K562 (cell line): ENCODE measurements around the gene ZNF787. TPM values are rescaled to one million over a fixed set of nuclear protein-coding genes. Genes with fewer than 3 reads are reported as not detected.

Source experiments
- ATAC-seq: fragments of 200-7000 bp; cut with Tn5 transposase; 3 replicates; pipeline ENCODE4 v1.9.1; 2020; ENCODE audit warnings: moderate library complexity
- BruUV-seq: library from RNA; stranded (reverse); fragments of 400-500 nt; replicated peaks from 2 replicates; lab custom pipeline; 2021; lab: Mats Ljungman, UMichigan
- CTCF ChIA-PET: fragments of 300-600 bp; formaldehyde crosslinking; extraction: SDS; loops from one replicate; lab custom pipeline; 2021; ENCODE audit warnings: low intra/inter-chr PET ratio; lab: Yijun Ruan, JAX
- POLR2A ChIA-PET: fragments of 300-600, 350-650 bp; sonication (Branson Sonifier 250); formaldehyde crosslinking; extraction: SDS; loops from one replicate; lab custom pipeline; 2021; ENCODE audit warnings: antibody characterized with exemption, inconsistent platforms; lab: Yijun Ruan, JAX
- DNase-seq, 4 experiments: peaks; one replicate each; pipeline versions ENCODE4 v3.0.0 to v3.0.0-alpha.2; 2011 to 2018; ENCODE audit warnings: low spot score in 3 of 4, mixed read lengths in 3 of 4; ENCODE audit errors: extremely low read depth in 1 of 4
- FAIRE-seq: peaks from 2 replicates; lab custom pipeline; 2011; peaks lifted over from hg19 to GRCh38; lab: Jason Lieb, UNC
- H2AFZ ChIP-seq: 2 replicates; pipeline ENCODE4 v1.6.0; 2011; ENCODE audit warnings: low read depth, low read length, control low read depth, inconsistent platforms
- H3K27ac ChIP-seq: fragments of 200-600 bp; 3 replicates; pipeline ENCODE4 v1.8.0; 2011; ENCODE audit warnings: low read depth, mild to moderate bottlenecking, control low read depth, inconsistent platforms, low read length, moderate library complexity, mixed read lengths; ENCODE audit errors: extremely low read depth
- H3K27me3 ChIP-seq, 2 experiments: fragments of 300-600 bp in 1 of 2; 2 replicates in 1 of 2; 3 replicates in 1 of 2; pipeline versions ENCODE4 v1.6.0 to v1.8.0; 2011; ENCODE audit warnings: inconsistent platforms in 2 of 2, low read length in 2 of 2, mild to moderate bottlenecking in 1 of 2, mixed read lengths in 1 of 2, moderate library complexity in 1 of 2; ENCODE audit not compliant: control insufficient read depth in 2 of 2, insufficient read depth in 2 of 2
- H3K36me3 ChIP-seq: fragments of 300-600 bp; 3 replicates; pipeline ENCODE4 v1.8.0; 2011; ENCODE audit warnings: mild to moderate bottlenecking, low read length, inconsistent platforms; ENCODE audit not compliant: control insufficient read depth, insufficient read depth
- H3K4me1 ChIP-seq, 2 experiments: fragments of 200-600 bp in 1 of 2; replicated peaks in 1 of 2; 2 replicates in 1 of 2; 3 replicates in 1 of 2; pipeline versions ENCODE4 v1.5.1 to v1.8.0; 2011; ENCODE audit warnings: inconsistent platforms in 2 of 2, low read length in 2 of 2, mild to moderate bottlenecking in 1 of 2, mixed read lengths in 1 of 2, moderate library complexity in 1 of 2; ENCODE audit not compliant: control insufficient read depth in 2 of 2, insufficient read depth in 2 of 2
- H3K4me2 ChIP-seq: 2 replicates; pipeline ENCODE4 v1.6.1; 2011; ENCODE audit warnings: low read length, control low read depth, inconsistent platforms, mixed read lengths; ENCODE audit not compliant: insufficient read depth
- H3K4me3 ChIP-seq: fragments of 200-600 bp; sonication (generic), shearing (Covaris generic); 2 replicates; pipeline ENCODE4 v1.5.1; 2016; ENCODE audit warnings: control low read depth, inconsistent platforms
- H3K79me2 ChIP-seq: fragments of 200-600 bp; 3 replicates; pipeline ENCODE4 v1.8.0; 2011; ENCODE audit warnings: low read length, inconsistent platforms; ENCODE audit not compliant: control insufficient read depth, insufficient read depth
- H3K9ac ChIP-seq, 2 experiments: 2 replicates each; pipeline versions ENCODE4 v1.6.0 to v1.6.1; 2011; ENCODE audit warnings: low read depth in 2 of 2, low read length in 2 of 2, control low read depth in 1 of 2, inconsistent platforms in 1 of 2, mild to moderate bottlenecking in 1 of 2, mixed read lengths in 1 of 2; ENCODE audit not compliant: insufficient read depth in 1 of 2
- H3K9me1 ChIP-seq: one replicate; pipeline ENCODE4 v1.6.0; 2011; ENCODE audit warnings: inconsistent platforms, mild to moderate bottlenecking, low read length, moderate library complexity; ENCODE audit not compliant: control insufficient read depth, insufficient read depth
- H3K9me3 ChIP-seq: replicated peaks from 2 replicates; pipeline ENCODE4 v1.5.1; 2011; ENCODE audit warnings: low read depth, low read length, inconsistent platforms; ENCODE audit not compliant: control insufficient read depth, insufficient read depth
- H4K20me1 ChIP-seq: replicated peaks from 2 replicates; pipeline ENCODE4 v1.6.1; 2011; ENCODE audit warnings: low read length, inconsistent platforms, mixed read lengths; ENCODE audit not compliant: control insufficient read depth, insufficient read depth
- POLR2G ChIP-seq: fragments of 200-400 bp; formaldehyde crosslinking; IDR thresholded peaks from 2 replicates; pipeline ENCODE4 v1.6.1; 2017; ENCODE audit warnings: low read depth, mild to moderate bottlenecking, antibody characterized with exemption, low read length, moderate library complexity
- RBFOX2 ChIP-seq: fragments of 200-400 bp; formaldehyde crosslinking; IDR thresholded peaks from 2 replicates; pipeline ENCODE4 v1.6.1; 2017; ENCODE audit warnings: low read depth, mild to moderate bottlenecking, low read length, moderate library complexity
- WGBS: fragments of 100-300 bp; shearing (Covaris generic); methylation state at CpG from one replicate; pipeline ENCODE4 v1.1.6; 2016; ENCODE audit warnings: low coverage, mixed read lengths; ENCODE audit not compliant: insufficient coverage; ENCODE audit errors: missing lambda C conversion rate; 5-methylcytosine and 5-hydroxymethylcytosine counted together
- in situ Hi-C: fragments of 300-500 bp; cut with MboI; formaldehyde crosslinking; loops from 4 replicates; pipeline ENCODE4 v1.15.0; 2018; ENCODE audit warnings: inconsistent platforms, mixed read lengths
- intact Hi-C: fragments of 100-400 bp; cut with micrococcal nuclease; formaldehyde crosslinking; loops from 2 replicates; pipeline ENCODE4 v1.14.2; 2022
- polyA plus RNA-seq, 8 experiments: library from polyadenylated mRNA; depleted of rRNA in 4 of 8; stranded (reverse) in 5 of 8; unstranded in 3 of 8; fragments of >200 nt; fragmentation: Nextera tagmentation in 2 of 8; fragmentation: Illumina TruSeq in 1 of 8; extraction: Ambion mirVana in 2 of 8; extraction: Trizol in 1 of 8; gene quantifications; 2 replicates each; pipeline versions ENCODE4 v1.2.1 to v1.2.3, GENCODE V29; 2011 to 2014; ENCODE audit warnings: inconsistent platforms in 1 of 8, missing spikeins in 1 of 8
- total RNA-seq, 7 experiments: library from RNA; depleted of rRNA in 6 of 7; stranded (reverse); fragments of >200 nt in 6 of 7; fragmentation: Illumina TruSeq in 2 of 7; extraction: Trizol in 2 of 7; gene quantifications; 2 replicates each; pipeline versions ENCODE4 v1.2.1 to v1.2.3, GENCODE V29; 2011 to 2021; ENCODE audit warnings: low replicate concordance in 1 of 7
- TF ChIP-seq, protein P1 (sequence below), 2 experiments: fragments of 150-350 bp in 1 of 2; IDR thresholded peaks; 2 replicates each; pipeline ENCODE4 v1.6.1; 2012 to 2016; ENCODE audit warnings: low read depth in 2 of 2, low read length in 2 of 2, mild to moderate bottlenecking in 1 of 2, moderate library complexity in 1 of 2
- TF ChIP-seq, protein P2 (sequence below): sonication (generic); formaldehyde crosslinking; IDR thresholded peaks from 2 replicates; pipeline ENCODE4 v1.8.1; 2023; ENCODE audit warnings: mild to moderate bottlenecking, missing genetic modification reagents

The ZNF787 gene
- total and polyA plus RNA-seq, 9 of the 15 experiments (the other 6 are each of a cell fraction or from before 2014, with no cell fraction given): 0.45 to 77.6 (median 7.3) TPM

GRCh38 chr19:56146904-56147303 is 25.8 kb upstream of the ZNF787 start:
- POLR2A ChIA-PET: no interaction called here
- no TSS peak for BruUV-seq
- Histone ChIP-seq H3K27me3 (no peaks in the 10 kb centered on the region), H3K79me2 (peaks cover 31% of the 10 kb centered on the region), H3K4me1 (peaks cover 6 to 10% of the 10 kb centered on the region in 2 experiments; a peak in 4 of 5 replicates)
- intact Hi-C loops: no loop called here
- 95% methylated on average over 4 of the region's 31 CpGs for WGBS
- DNase-seq: no peak
- CTCF ChIA-PET: no interaction called here
- peak; percentile 47; the same call in 1 of the 2 replicates for TF ChIP-seq RBFOX2
- TF ChIP-seq, protein P1, sequence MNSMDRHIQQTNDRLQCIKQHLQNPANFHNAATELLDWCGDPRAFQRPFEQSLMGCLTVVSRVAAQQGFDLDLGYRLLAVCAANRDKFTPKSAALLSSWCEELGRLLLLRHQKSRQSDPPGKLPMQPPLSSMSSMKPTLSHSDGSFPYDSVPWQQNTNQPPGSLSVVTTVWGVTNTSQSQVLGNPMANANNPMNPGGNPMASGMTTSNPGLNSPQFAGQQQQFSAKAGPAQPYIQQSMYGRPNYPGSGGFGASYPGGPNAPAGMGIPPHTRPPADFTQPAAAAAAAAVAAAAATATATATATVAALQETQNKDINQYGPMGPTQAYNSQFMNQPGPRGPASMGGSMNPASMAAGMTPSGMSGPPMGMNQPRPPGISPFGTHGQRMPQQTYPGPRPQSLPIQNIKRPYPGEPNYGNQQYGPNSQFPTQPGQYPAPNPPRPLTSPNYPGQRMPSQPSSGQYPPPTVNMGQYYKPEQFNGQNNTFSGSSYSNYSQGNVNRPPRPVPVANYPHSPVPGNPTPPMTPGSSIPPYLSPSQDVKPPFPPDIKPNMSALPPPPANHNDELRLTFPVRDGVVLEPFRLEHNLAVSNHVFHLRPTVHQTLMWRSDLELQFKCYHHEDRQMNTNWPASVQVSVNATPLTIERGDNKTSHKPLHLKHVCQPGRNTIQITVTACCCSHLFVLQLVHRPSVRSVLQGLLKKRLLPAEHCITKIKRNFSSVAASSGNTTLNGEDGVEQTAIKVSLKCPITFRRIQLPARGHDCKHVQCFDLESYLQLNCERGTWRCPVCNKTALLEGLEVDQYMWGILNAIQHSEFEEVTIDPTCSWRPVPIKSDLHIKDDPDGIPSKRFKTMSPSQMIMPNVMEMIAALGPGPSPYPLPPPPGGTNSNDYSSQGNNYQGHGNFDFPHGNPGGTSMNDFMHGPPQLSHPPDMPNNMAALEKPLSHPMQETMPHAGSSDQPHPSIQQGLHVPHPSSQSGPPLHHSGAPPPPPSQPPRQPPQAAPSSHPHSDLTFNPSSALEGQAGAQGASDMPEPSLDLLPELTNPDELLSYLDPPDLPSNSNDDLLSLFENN (IDR thresholded peaks at IDR 0.05; ENCODE audit: low read depth in 2 of 2, low read length in 2 of 2): no peak
- TF ChIP-seq POLR2G: 0 out of 2 replicates have a peak, but pooled peaks have one; percentile 15
- TF ChIP-seq, protein P2, sequence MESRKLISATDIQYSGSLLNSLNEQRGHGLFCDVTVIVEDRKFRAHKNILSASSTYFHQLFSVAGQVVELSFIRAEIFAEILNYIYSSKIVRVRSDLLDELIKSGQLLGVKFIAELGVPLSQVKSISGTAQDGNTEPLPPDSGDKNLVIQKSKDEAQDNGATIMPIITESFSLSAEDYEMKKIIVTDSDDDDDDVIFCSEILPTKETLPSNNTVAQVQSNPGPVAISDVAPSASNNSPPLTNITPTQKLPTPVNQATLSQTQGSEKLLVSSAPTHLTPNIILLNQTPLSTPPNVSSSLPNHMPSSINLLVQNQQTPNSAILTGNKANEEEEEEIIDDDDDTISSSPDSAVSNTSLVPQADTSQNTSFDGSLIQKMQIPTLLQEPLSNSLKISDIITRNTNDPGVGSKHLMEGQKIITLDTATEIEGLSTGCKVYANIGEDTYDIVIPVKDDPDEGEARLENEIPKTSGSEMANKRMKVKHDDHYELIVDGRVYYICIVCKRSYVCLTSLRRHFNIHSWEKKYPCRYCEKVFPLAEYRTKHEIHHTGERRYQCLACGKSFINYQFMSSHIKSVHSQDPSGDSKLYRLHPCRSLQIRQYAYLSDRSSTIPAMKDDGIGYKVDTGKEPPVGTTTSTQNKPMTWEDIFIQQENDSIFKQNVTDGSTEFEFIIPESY (CRISPR knock-in tag): peak; percentile 55; the same call in 1 of the 2 replicates
- TF ChIP-seq, all 486 proteins: peak for 3
- no peaks in the 10 kb centered on the region for H3K9me3 ChIP-seq
- no peaks in the 10 kb centered on the region for H3K9me1 ChIP-seq
- no peak overlapping the region for H2AFZ ChIP-seq
- H3K9ac ChIP-seq: no peak overlapping the region
- ATAC-seq (no peak), FAIRE-seq (no peak)
- no peaks in the 10 kb centered on the region; the same call in 1 of the 2 replicates for H4K20me1 ChIP-seq
- no peak overlapping the region for H3K4me3 ChIP-seq
- H3K36me3 ChIP-seq: peaks cover 27% of the 10 kb centered on the region; the same call in 2 of the 3 replicates
- no peak overlapping the region for H3K4me2 ChIP-seq
- in situ Hi-C loops: loop anchor here (25.0 kb wide), 1 partner anchor 985 kb away; the partner anchor contains the start of genes DNAAF3 and TNNI3
- no peak overlapping the region for H3K27ac ChIP-seq
